Neural cell (in vitro differentiated cells): ENCODE measurements around the gene MYO5A. TPM values are rescaled to one million over a fixed set of nuclear protein-coding genes. Genes with fewer than 3 reads are reported as not detected.

ENCODE experiments used
- H2AFZ ChIP-seq: fragments of 200-600, 300-800 bp; sonication (generic), shearing (Covaris generic); 2 replicates; pipeline ENCODE4 v1.6.0; 2014; ENCODE audit warnings: low read depth, mild to moderate bottlenecking, antibody characterized with exemption, low read length, moderate library complexity
- H3F3A ChIP-seq: fragments of 200-600 bp; shearing (Covaris generic); 2 replicates; pipeline ENCODE4 v1.6.1; 2016; ENCODE audit warnings: mild to moderate bottlenecking, moderate library complexity, mixed read lengths, antibody characterized with exemption, low read length; ENCODE audit not compliant: insufficient read depth, poor library complexity, severe bottlenecking
- H3K27ac ChIP-seq: fragments of 200-600, 300-800 bp; sonication (generic), shearing (Covaris generic); 2 replicates; pipeline ENCODE4 v1.5.1; 2014; ENCODE audit warnings: mild to moderate bottlenecking, low read length, moderate library complexity
- H3K27me3 ChIP-seq: fragments of 300-800, 200-600 bp; sonication (generic), shearing (Covaris generic); 2 replicates; pipeline ENCODE4 v1.6.0; 2014; ENCODE audit warnings: mild to moderate bottlenecking, low read depth, low read length, moderate library complexity; ENCODE audit not compliant: insufficient read depth
- H3K36me3 ChIP-seq: fragments of 300-800, 200-600 bp; sonication (generic), shearing (Covaris generic); 2 replicates; pipeline ENCODE4 v1.5.1; 2014; ENCODE audit warnings: mild to moderate bottlenecking, antibody characterized with exemption, low read length, moderate library complexity; ENCODE audit not compliant: insufficient read depth
- H3K4me2 ChIP-seq: fragments of 300-800, 200-600 bp; sonication (generic), shearing (Covaris generic); 2 replicates; pipeline ENCODE4 v1.6.0; 2014; ENCODE audit warnings: mild to moderate bottlenecking, low read length
- H3K4me3 ChIP-seq: fragments of 300-800, 200-600 bp; sonication (generic), shearing (Covaris generic); 2 replicates; pipeline ENCODE4 v1.5.1; 2014; ENCODE audit warnings: mild to moderate bottlenecking, low read length, moderate library complexity
- H3K79me2 ChIP-seq: fragments of 200-600 bp; shearing (Covaris generic); replicated peaks from 2 replicates; pipeline ENCODE4 v1.6.0; 2014; ENCODE audit warnings: mild to moderate bottlenecking, low read length, moderate library complexity; ENCODE audit not compliant: insufficient read depth
- H3K9ac ChIP-seq: fragments of 300-800, 200-600 bp; sonication (generic), shearing (Covaris generic); 2 replicates; pipeline ENCODE4 v1.6.1; 2016; ENCODE audit warnings: mild to moderate bottlenecking, low read length, mixed read lengths
- H3K9me2 ChIP-seq: fragments of 200-600 bp; shearing (Covaris generic); 2 replicates; pipeline ENCODE4 v1.6.1; 2016; ENCODE audit warnings: mild to moderate bottlenecking, low read length, mixed read lengths; ENCODE audit not compliant: insufficient read depth
- H3K9me3 ChIP-seq: fragments of 200-600, 300-800 bp; sonication (generic), shearing (Covaris generic); 2 replicates; pipeline ENCODE4 v1.6.1; 2016; ENCODE audit warnings: mild to moderate bottlenecking, mixed run types, low read length, moderate library complexity, mixed read lengths
- H4K20me1 ChIP-seq: fragments of 200-600 bp; shearing (Covaris generic); 2 replicates; pipeline ENCODE4 v1.6.1; 2016; ENCODE audit warnings: mild to moderate bottlenecking, mixed run types; ENCODE audit not compliant: insufficient read depth
- CTCF ChIP-seq: fragments of 450-650 bp; IDR thresholded peaks from 2 replicates; pipeline ENCODE4 v1.5.1; 2014; ENCODE audit warnings: antibody characterized with exemption, mild to moderate bottlenecking, moderate library complexity; ENCODE audit not compliant: poor library complexity, severe bottlenecking
- EP300 ChIP-seq: fragments of 450-650 bp; conservative IDR thresholded peaks from 2 replicates; pipeline ENCODE4 v1.6.1; 2014; ENCODE audit warnings: antibody characterized with exemption, mild to moderate bottlenecking, moderate library complexity; ENCODE audit not compliant: poor library complexity, severe bottlenecking
- EZH2 ChIP-seq: fragments of 200-600, 300-800 bp; shearing (Covaris generic), sonication (generic); IDR thresholded peaks from 2 replicates; pipeline ENCODE4 v1.6.1; 2014; ENCODE audit warnings: antibody characterized with exemption, low read length, borderline replicate concordance, mild to moderate bottlenecking; ENCODE audit not compliant: insufficient read depth, poor library complexity, severe bottlenecking
- MXI1 ChIP-seq: fragments of 450-650 bp; conservative IDR thresholded peaks from 2 replicates; pipeline ENCODE4 v1.6.1; 2014; ENCODE audit warnings: antibody characterized with exemption, mild to moderate bottlenecking; ENCODE audit not compliant: poor library complexity, severe bottlenecking
- POLR2AphosphoS5 ChIP-seq: IDR thresholded peaks from 2 replicates; pipeline ENCODE4 v1.6.1; 2012
- RAD21 ChIP-seq: fragments of 450-650 bp; conservative IDR thresholded peaks from 2 replicates; pipeline ENCODE4 v1.6.1; 2014; ENCODE audit warnings: antibody characterized with exemption, mild to moderate bottlenecking, moderate library complexity
- SMC3 ChIP-seq: fragments of 450-650 bp; conservative IDR thresholded peaks from 2 replicates; pipeline ENCODE4 v1.6.1; 2014; ENCODE audit warnings: antibody characterized with exemption, mild to moderate bottlenecking, moderate library complexity; ENCODE audit not compliant: poor library complexity
- TAF1 ChIP-seq: IDR thresholded peaks from 2 replicates; pipeline ENCODE4 v1.6.1; 2012; ENCODE audit warnings: low read depth
- polyA plus RNA-seq: library from polyadenylated mRNA; depleted of rRNA; stranded (reverse); fragments of >200 nt; gene quantifications from 2 replicates; pipeline ENCODE4 v1.2.3, GENCODE V29; 2014
- TF ChIP-seq, protein P1 (sequence below): IDR thresholded peaks from 2 replicates; pipeline ENCODE4 v1.6.1; 2012; ENCODE audit warnings: borderline replicate concordance

Gene MYO5A
- polyA plus RNA-seq, 1 donor from 2014 or later, result 43.8 TPM

- H2AFZ ChIP-seq, result no peak overlapping the region
- H3K27ac ChIP-seq, result no peak overlapping the region
- H3K4me3 ChIP-seq, result no peak overlapping the region
- no peak overlapping the region for H3K4me2 ChIP-seq
- TF ChIP-seq SMC3 (no peak), EZH2 (no peak), RAD21 (no peak), MXI1 (no peak), EP300 (no peak), POLR2AphosphoS5 (no peak), TAF1 (no peak), CTCF (no peak)
- TF ChIP-seq, protein P1, sequence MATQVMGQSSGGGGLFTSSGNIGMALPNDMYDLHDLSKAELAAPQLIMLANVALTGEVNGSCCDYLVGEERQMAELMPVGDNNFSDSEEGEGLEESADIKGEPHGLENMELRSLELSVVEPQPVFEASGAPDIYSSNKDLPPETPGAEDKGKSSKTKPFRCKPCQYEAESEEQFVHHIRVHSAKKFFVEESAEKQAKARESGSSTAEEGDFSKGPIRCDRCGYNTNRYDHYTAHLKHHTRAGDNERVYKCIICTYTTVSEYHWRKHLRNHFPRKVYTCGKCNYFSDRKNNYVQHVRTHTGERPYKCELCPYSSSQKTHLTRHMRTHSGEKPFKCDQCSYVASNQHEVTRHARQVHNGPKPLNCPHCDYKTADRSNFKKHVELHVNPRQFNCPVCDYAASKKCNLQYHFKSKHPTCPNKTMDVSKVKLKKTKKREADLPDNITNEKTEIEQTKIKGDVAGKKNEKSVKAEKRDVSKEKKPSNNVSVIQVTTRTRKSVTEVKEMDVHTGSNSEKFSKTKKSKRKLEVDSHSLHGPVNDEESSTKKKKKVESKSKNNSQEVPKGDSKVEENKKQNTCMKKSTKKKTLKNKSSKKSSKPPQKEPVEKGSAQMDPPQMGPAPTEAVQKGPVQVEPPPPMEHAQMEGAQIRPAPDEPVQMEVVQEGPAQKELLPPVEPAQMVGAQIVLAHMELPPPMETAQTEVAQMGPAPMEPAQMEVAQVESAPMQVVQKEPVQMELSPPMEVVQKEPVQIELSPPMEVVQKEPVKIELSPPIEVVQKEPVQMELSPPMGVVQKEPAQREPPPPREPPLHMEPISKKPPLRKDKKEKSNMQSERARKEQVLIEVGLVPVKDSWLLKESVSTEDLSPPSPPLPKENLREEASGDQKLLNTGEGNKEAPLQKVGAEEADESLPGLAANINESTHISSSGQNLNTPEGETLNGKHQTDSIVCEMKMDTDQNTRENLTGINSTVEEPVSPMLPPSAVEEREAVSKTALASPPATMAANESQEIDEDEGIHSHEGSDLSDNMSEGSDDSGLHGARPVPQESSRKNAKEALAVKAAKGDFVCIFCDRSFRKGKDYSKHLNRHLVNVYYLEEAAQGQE, result no peak
- H3K9me2 ChIP-seq, result no peaks in the 10 kb centered on the region
- no peaks in the 10 kb centered on the region for H3K27me3 ChIP-seq
- H3K36me3 ChIP-seq, result no peaks in the 10 kb centered on the region
- no peaks in the 10 kb centered on the region for H3K9me3 ChIP-seq
- H3K9ac ChIP-seq, result no peak overlapping the region
- H3K79me2 ChIP-seq, result peaks cover 42% of the 10 kb centered on the region
- H3F3A ChIP-seq, result no peaks in the 10 kb centered on the region
- no peaks in the 10 kb centered on the region for H4K20me1 ChIP-seq
These were observed 45.0 kb downstream of the MYO5A start for GRCh38 chr15:52483707-52484106.

- Histone ChIP-seq H4K20me1 (no peaks in the 10 kb centered on the region), H3K9ac (no peak overlapping the region), H3K4me2 (no peak overlapping the region), H3K9me2 (no peaks in the 10 kb centered on the region), H3K27me3 (no peaks in the 10 kb centered on the region), H3F3A (no peaks in the 10 kb centered on the region), H2AFZ (no peak overlapping the region), H3K4me3 (no peak overlapping the region), H3K36me3 (no peaks in the 10 kb centered on the region), H3K9me3 (no peaks in the 10 kb centered on the region), H3K27ac (no peak overlapping the region), H3K79me2 (peaks cover 37% of the 10 kb centered on the region)
- TF ChIP-seq SMC3, result no peak
- no peak for TF ChIP-seq MXI1
- no peak for TF ChIP-seq EP300
- TF ChIP-seq TAF1, result no peak
- TF ChIP-seq, protein P1, result no peak
- TF ChIP-seq CTCF, result no peak
- TF ChIP-seq EZH2, result no peak
- no peak for TF ChIP-seq RAD21
- no peak for TF ChIP-seq POLR2AphosphoS5
These were observed 46.8 kb downstream of the MYO5A start for GRCh38 chr15:52481915-52482314.
